Stimulated activated naive CD8-positive, alpha-beta T cell treated with anti-CD3 and anti-CD28 coated beads, Interleukin-15, amount 100 ng/mL, for 72 hours (primary cell): ENCODE data around the gene CMTR1.
"Not testable (repeated sequence)": the region's sequence is repeated elsewhere in the genome, so short reads cannot be mapped to it uniquely, and the experiment has no call there.

Experiments used
- ATAC-seq: fragments of 150-1000 bp; cut with Tn5 transposase; 2 replicates; pipeline ENCODE4 v1.10.0; 2021; ENCODE audit warnings: mild to moderate bottlenecking, moderate library complexity
- DNase-seq, 2 donors: peaks; one replicate each; pipeline ENCODE4 v3.0.0; 2021 to 2022
- H3K27ac Mint-ChIP-seq, 2 donors: one replicate each; pipeline ENCODE4 v1.8.0; 2022; ENCODE audit warnings: mild to moderate bottlenecking in 2 of 2, mixed read lengths in 2 of 2, moderate library complexity in 2 of 2
- H3K27me3 Mint-ChIP-seq: one replicate; pipeline ENCODE4 v1.8.0; 2022; ENCODE audit warnings: mixed read lengths
- H3K4me1 Mint-ChIP-seq: one replicate; pipeline ENCODE4 v1.8.0; 2022; ENCODE audit warnings: mild to moderate bottlenecking, mixed read lengths
- H3K4me3 Mint-ChIP-seq, 2 donors: one replicate each; pipeline ENCODE4 v1.8.0; 2022; ENCODE audit warnings: mild to moderate bottlenecking in 2 of 2, mixed read lengths in 2 of 2, moderate library complexity in 1 of 2
- H3K9me3 Mint-ChIP-seq, 2 donors: one replicate each; pipeline ENCODE4 v1.8.0; 2022; ENCODE audit warnings: mixed read lengths in 2 of 2

Gene CMTR1

GRCh38 chr6:37491171-37491829 is 58.3 kb downstream of the CMTR1 start:
- Mint-ChIP-seq H3K4me3 (peak overlapping the region in 1 of 2 donors; percentile 77), H3K4me1 (peaks cover 85% of the 10 kb centered on the region), H3K9me3 (no peaks in the 10 kb centered on the region), H3K27ac (peak overlapping the region; percentile 69 to 79), H3K27me3 (no peaks in the 10 kb centered on the region)
- DNase-seq (no peak), ATAC-seq (no peak)

GRCh38 chr6:37491830-37492208 is 58.8 kb downstream of the CMTR1 start:
- Mint-ChIP-seq H3K4me1 (peaks cover 89% of the 10 kb centered on the region), H3K9me3 (no peaks in the 10 kb centered on the region), H3K27ac (peak overlapping the region in 1 of 2 donors; percentile 9), H3K4me3 (peak overlapping the region in 1 of 2 donors; percentile 43), H3K27me3 (no peaks in the 10 kb centered on the region)
- ATAC-seq (no peak), DNase-seq (no peak)

GRCh38 chr6:37492236-37492972 is 59.4 kb downstream of the CMTR1 start:
- Mint-ChIP-seq H3K27me3 (no peaks in the 10 kb centered on the region), H3K4me3 (peak overlapping the region; percentile 55 to 57), H3K27ac (peak overlapping the region in 1 of 2 donors; percentile 9), H3K9me3 (no peaks in the 10 kb centered on the region), H3K4me1 (peaks cover 94% of the 10 kb centered on the region)
- ATAC-seq (no peak), DNase-seq (no peak)

- H3K27me3 Mint-ChIP-seq, result no peaks in the 10 kb centered on the region
- ATAC-seq (no peak), DNase-seq (no peak)
- H3K4me3 Mint-ChIP-seq, result peak overlapping the region; percentile 55 to 57
- peak overlapping the region in 1 of 2 donors; percentile 50 for H3K27ac Mint-ChIP-seq
- peaks cover 98% of the 10 kb centered on the region for H3K4me1 Mint-ChIP-seq
- no peaks in the 10 kb centered on the region for H3K9me3 Mint-ChIP-seq
Observed at GRCh38 chr6:37492991-37493660, 60.1 kb downstream of the CMTR1 start.

GRCh38 chr6:37493661-37493995 is 60.6 kb downstream of the CMTR1 start:
- Mint-ChIP-seq H3K4me1 (peaks cover 98% of the 10 kb centered on the region), H3K4me3 (peak overlapping the region; percentile 12 to 26), H3K27ac (peak overlapping the region in 1 of 2 donors; percentile 13), H3K9me3 (no peaks in the 10 kb centered on the region), H3K27me3 (no peaks in the 10 kb centered on the region)
- DNase-seq (no peak), ATAC-seq (no peak)

GRCh38 chr6:37495244-37495934 is 62.4 kb downstream of the CMTR1 start:
- Mint-ChIP-seq H3K9me3 (no peaks in the 10 kb centered on the region), H3K4me3 (peak overlapping the region; percentile 11 to 74), H3K27me3 (no peaks in the 10 kb centered on the region), H3K4me1 (peaks cover 96% of the 10 kb centered on the region), H3K27ac (peak overlapping the region; percentile 77 to 91)
- DNase-seq, result peak in 1 of 2 donors; percentile 57
- peak; percentile 65 for ATAC-seq

GRCh38 chr6:37496951-37497885 is 64.2 kb downstream of the CMTR1 start:
- H3K27me3 Mint-ChIP-seq, result no peaks in the 10 kb centered on the region
- H3K4me3 Mint-ChIP-seq, result peak overlapping the region in 1 of 2 donors; percentile 62
- no peaks in the 10 kb centered on the region for H3K9me3 Mint-ChIP-seq
- H3K27ac Mint-ChIP-seq, result peak overlapping the region in 1 of 2 donors; percentile 46
- ATAC-seq (no peak), DNase-seq (no peak)
- H3K4me1 Mint-ChIP-seq, result peaks cover 96% of the 10 kb centered on the region

- H3K27me3 Mint-ChIP-seq, result no peaks in the 10 kb centered on the region
- peak within 1 kb of the TSS; percentile 92 to 93 for H3K4me3 Mint-ChIP-seq
- no peaks in the 10 kb centered on the region for H3K9me3 Mint-ChIP-seq
- peak within 1 kb of the TSS; percentile 98 to 99 for H3K27ac Mint-ChIP-seq
- DNase-seq, result peak; percentile 95 to 98
- peak; percentile 84 for ATAC-seq
- H3K4me1 Mint-ChIP-seq, result peaks cover 94% of the 10 kb centered on the region
Observed at GRCh38 chr6:37499433-37500293, 66.6 kb downstream of the CMTR1 start, which contains the start of gene CCDC167. CCDC167 (minus strand) TSS chr6:37499893; CDS start chr6:37499863, 30 bp downstream.

GRCh38 chr6:37500294-37500608 is 67.2 kb downstream of the CMTR1 start:
- ATAC-seq (no peak), DNase-seq (no peak)
- peaks cover 94% of the 10 kb centered on the region for H3K4me1 Mint-ChIP-seq
- no peaks in the 10 kb centered on the region for H3K27me3 Mint-ChIP-seq
- H3K4me3 Mint-ChIP-seq, result peak overlapping the region; percentile 92 to 93
- peak overlapping the region; percentile 98 to 99 for H3K27ac Mint-ChIP-seq
- H3K9me3 Mint-ChIP-seq, result no peaks in the 10 kb centered on the region

- H3K9me3 Mint-ChIP-seq, DNase-seq, ATAC-seq, H3K27ac Mint-ChIP-seq, H3K4me3 Mint-ChIP-seq, H3K27me3 Mint-ChIP-seq: not testable (repeated sequence)
- peaks cover 93% of the 10 kb centered on the region for H3K4me1 Mint-ChIP-seq
Observed at GRCh38 chr6:37500904-37501303, 67.9 kb downstream of the CMTR1 start.

- no peaks in the 10 kb centered on the region for H3K27me3 Mint-ChIP-seq
- H3K4me1 Mint-ChIP-seq, result peaks cover 86% of the 10 kb centered on the region
- H3K27ac Mint-ChIP-seq, result peak overlapping the region; percentile 94 to 99
- peak overlapping the region; percentile 67 to 80 for H3K4me3 Mint-ChIP-seq
- ATAC-seq (no peak), DNase-seq (peak in 1 of 2 donors; percentile 32)
- H3K9me3 Mint-ChIP-seq, result no peaks in the 10 kb centered on the region
Observed at GRCh38 chr6:37501632-37502491, 68.8 kb downstream of the CMTR1 start.

- Mint-ChIP-seq H3K27me3 (no peaks in the 10 kb centered on the region), H3K27ac (peak overlapping the region; percentile 94 to 99), H3K9me3 (no peaks in the 10 kb centered on the region), H3K4me1 (peaks cover 78% of the 10 kb centered on the region), H3K4me3 (peak overlapping the region; percentile 67 to 80)
- peak; percentile 47 for ATAC-seq
- DNase-seq, result peak in 1 of 2 donors; percentile 54
Observed at GRCh38 chr6:37502703-37503291, 69.8 kb downstream of the CMTR1 start.
